ENCODE measurements around the gene DNAI1. TPM values are rescaled to one million over a fixed set of nuclear protein-coding genes. Genes with fewer than 3 reads are reported as not detected.

Gene DNAI1
- total and polyA plus RNA-seq, 2 of the 13 experiments (the other 11 are each of a cell fraction or from before 2014, with no cell fraction given) = not detected

- Histone ChIP-seq H3K4me2 (ENCODE audit: low read depth, low read length) (no peak overlapping the region), H3K9ac (ENCODE audit: insufficient read depth, low read depth, low read length) (no peak overlapping the region), H3K9me3 (ENCODE audit: low read length) (no peaks in the 10 kb centered on the region), H2AFZ (ENCODE audit: low read length) (no peak overlapping the region), H3K4me1 (ENCODE audit: insufficient read depth, low read length) (peaks cover 14% of the 10 kb centered on the region), H3K79me2 (ENCODE audit: insufficient read depth, low read length) (no peaks in the 10 kb centered on the region), H3K36me3 (replicated peaks in 1 of 2; ENCODE audit: control insufficient read depth in 1 of 2, insufficient read depth in 2 of 2, low read length in 2 of 2) (no peaks in the 10 kb centered on the region), H3K27ac (ENCODE audit: extremely low read length, insufficient read depth, low read length) (no peak overlapping the region), H3K27me3 (ENCODE audit: control insufficient read depth in 1 of 2, insufficient read depth in 2 of 2, low read length in 2 of 2) (peaks cover 11 to 40% of the 10 kb centered on the region in 2 experiments; a peak in 3 of 5 replicates), H3K4me3 (replicated peaks in 1 of 3; ENCODE audit: insufficient read depth in 1 of 3, low read depth in 2 of 3, low read length in 3 of 3) (no peak overlapping the region), H4K20me1 (ENCODE audit: insufficient read depth, low read length) (no peaks in the 10 kb centered on the region)
- POLR2A ChIA-PET = no interaction called here
- in situ Hi-C loops (cut with HindIII; ENCODE audit: extremely low pct_ligation_motif_present, low pct_unique_long_range_greater_than_20kb) (no loop called here), intact Hi-C loops (cut with micrococcal nuclease; ENCODE audit: unreplicated experiment) (no loop called here)
- FAIRE-seq (no peak), DNase-seq (ENCODE audit: low spot score) (no peak), ATAC-seq (no peak)
- BruUV-seq (replicated peaks) = no TSS peak
- CTCF ChIA-PET (ENCODE audit: low intra/inter-chr PET ratio, low total read pairs) = no interaction called here
- TF ChIP-seq NR0B2 (CRISPR knock-in tag; IDR thresholded peaks at IDR 0.05) (no peak), CTCF (CRISPR knock-in tag; IDR thresholded peaks at IDR 0.05) (no peak), ZKSCAN5 (CRISPR knock-in tag; IDR thresholded peaks at IDR 0.05) (no peak), ZNF567 (CRISPR knock-in tag; IDR thresholded peaks at IDR 0.05; ENCODE audit: borderline replicate concordance) (no peak), ELF4 (CRISPR knock-in tag; IDR thresholded peaks at IDR 0.05; ENCODE audit: borderline replicate concordance) (no peak), SMAD1 (CRISPR knock-in tag; IDR thresholded peaks at IDR 0.05; ENCODE audit: borderline replicate concordance, low read depth) (no peak), MAFG (CRISPR knock-in tag; IDR thresholded peaks at IDR 0.05) (no peak), ZNF276 (CRISPR knock-in tag; IDR thresholded peaks at IDR 0.05; ENCODE audit: low read depth) (no peak), TAF1 (CRISPR knock-in tag; IDR thresholded peaks at IDR 0.05) (no peak), REPIN1 (CRISPR knock-in tag; IDR thresholded peaks at IDR 0.05; ENCODE audit: borderline replicate concordance, low read depth) (no peak), HOXA3 (CRISPR knock-in tag; IDR thresholded peaks at IDR 0.05) (no peak), HIVEP1 (CRISPR knock-in tag; IDR thresholded peaks at IDR 0.05) (no peak), ZBTB7A (CRISPR knock-in tag; IDR thresholded peaks at IDR 0.05) (no peak)
- WGBS (ENCODE audit: low lambda C conversion rate) = 51% methylated on average over 3 of the region's 3 CpGs
Measured at GRCh38 chr9:34524349-34524748, 65.7 kb downstream of the DNAI1 start.

Data from HepG2 (cell line).